Measurements from ENCODE around the gene MATR3. TPM values are rescaled to one million over a fixed set of nuclear protein-coding genes. Genes with fewer than 3 reads are reported as not detected.

MATR3 gene
- total RNA-seq, 2 donors from 2014 or later, result 160 to 182 TPM

Other genes with a start within 250 kb of the MATR3 start
- gene SIL1, start 95.4 kb upstream of the MATR3 start, total RNA-seq, result 10 to 100 TPM; 29.7 to 31.4 TPM
- gene PAIP2, start 48.1 kb downstream of the MATR3 start, total RNA-seq, result 100 to 1,000 TPM in 1 of 2 donors, 10 to 100 TPM in 1; 85.7 to 111 TPM
- gene SLC23A1, start 89.6 kb downstream of the MATR3 start, total RNA-seq, result 1 to 10 TPM in 1 of 2 donors, under 1 TPM in 1; 0.25 to 2.3 TPM
- gene MZB1, start 96.2 kb downstream of the MATR3 start, total RNA-seq, result 10 to 100 TPM; 14.2 to 24.1 TPM
- 1 to 10 TPM; 3.3 to 4.3 TPM for gene PROB1, start 101.4 kb downstream of the MATR3 start, total RNA-seq
- gene SPATA24, start 110.3 kb downstream of the MATR3 start, total RNA-seq, result 1 to 10 TPM; 6.8 to 8.9 TPM
- gene DNAJC18, start 145.8 kb downstream of the MATR3 start, total RNA-seq, result 10 to 100 TPM; 13.5 to 47.3 TPM
- gene ECSCR, start 169.0 kb downstream of the MATR3 start, total RNA-seq, result 1 to 10 TPM in 1 of 2 donors, not detected in 1; 1.9 TPM
- under 1 TPM; 0.11 to 0.53 TPM for gene SMIM33, start 177.3 kb downstream of the MATR3 start, total RNA-seq
- gene STING1, start 189.0 kb downstream of the MATR3 start, total RNA-seq, result 100 to 1,000 TPM; 128 to 254 TPM

Data from activated naive CD4-positive, alpha-beta T cell treated with anti-CD3 and anti-CD28 coated beads, Interleukin-2, amount 50 U/mL, for 72 hours (primary cell).